Stimulated activated memory B cell treated with anti-CD40 and anti-IgM and Interleukin-4, amounts not matched to agents 10 μg/mL and 1 μg/mL and 100 μg/mL, for 72 hours (primary cell): Measurements from ENCODE around the gene TRIM58.

Experiments used
- ATAC-seq: fragments of 150-1000 bp; cut with Tn5 transposase; 2 replicates; pipeline ENCODE4 v1.10.0; 2021
- H3K27ac Mint-ChIP-seq: one replicate; pipeline ENCODE4 v1.8.0; 2022; ENCODE audit warnings: mild to moderate bottlenecking, mixed read lengths
- H3K27me3 Mint-ChIP-seq: one replicate; pipeline ENCODE4 v1.8.0; 2022; ENCODE audit warnings: mixed read lengths
- H3K36me3 Mint-ChIP-seq: one replicate; pipeline ENCODE4 v1.8.0; 2022; ENCODE audit warnings: mixed read lengths
- H3K4me1 Mint-ChIP-seq: one replicate; pipeline ENCODE4 v1.8.0; 2022; ENCODE audit warnings: mixed read lengths
- H3K4me3 Mint-ChIP-seq: one replicate; pipeline ENCODE4 v1.8.0; 2022; ENCODE audit warnings: mild to moderate bottlenecking, moderate library complexity, mixed read lengths
- H3K9me3 Mint-ChIP-seq: one replicate; pipeline ENCODE4 v1.8.0; 2022; ENCODE audit warnings: mixed read lengths

TRIM58 gene

DNA sequence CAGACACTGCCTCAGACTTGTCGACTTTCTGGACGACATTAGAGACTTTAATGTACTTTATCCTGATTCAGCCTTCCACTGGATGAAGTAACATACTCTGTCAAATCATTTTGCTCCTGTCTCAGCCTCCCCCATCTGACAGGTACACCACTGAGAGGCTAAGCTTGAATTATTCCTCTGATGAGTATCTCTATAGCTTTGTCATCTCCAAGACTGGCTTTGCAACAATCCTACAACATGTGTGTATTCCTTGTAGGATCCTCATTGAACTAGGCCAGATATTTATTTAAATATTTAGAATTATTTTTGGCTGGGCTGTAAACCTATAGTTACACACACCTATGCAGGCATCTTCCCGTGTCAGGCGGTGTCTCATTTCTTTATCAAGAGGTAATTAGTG, 1.1 kb upstream of the TRIM58 start:
- Mint-ChIP-seq H3K27me3 (peaks cover 47% of the 10 kb centered on the region), H3K27ac (no peak overlapping the region), H3K4me3 (no peak overlapping the region), H3K36me3 (no peaks in the 10 kb centered on the region), H3K9me3 (peaks cover 6% of the 10 kb centered on the region), H3K4me1 (peaks cover 13% of the 10 kb centered on the region)
- ATAC-seq: no peak

DNA sequence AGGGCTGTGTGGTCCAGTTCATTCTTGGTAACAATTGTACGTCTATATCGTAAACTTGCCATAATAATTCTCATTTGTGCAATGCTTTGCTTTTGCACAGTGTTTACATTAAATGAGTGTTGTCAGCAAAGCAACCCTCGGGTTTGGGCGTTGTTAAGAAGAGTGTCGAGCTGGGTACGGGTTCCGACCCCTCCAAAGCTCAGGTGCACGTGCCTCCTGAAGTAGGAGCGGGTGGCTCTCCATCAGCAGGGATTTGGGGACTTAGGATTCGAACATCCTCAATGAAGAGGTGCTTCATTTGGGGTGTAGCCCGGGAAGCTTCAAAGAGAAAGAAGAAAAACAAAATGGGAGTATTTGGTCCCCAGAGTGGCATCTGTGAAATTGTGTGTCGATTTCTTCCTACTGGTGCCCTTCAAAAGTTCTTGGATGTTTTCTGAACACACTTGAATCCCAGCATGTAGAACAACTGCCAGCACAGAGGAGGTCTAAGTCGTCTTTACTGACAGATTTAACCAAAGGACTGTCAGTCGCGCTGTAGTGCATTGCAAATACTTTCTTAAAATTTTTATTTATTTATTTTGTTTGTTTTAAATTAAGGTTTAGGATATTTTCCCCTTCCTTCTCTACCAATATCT, 1.1 kb downstream of the TRIM58 start:
- ATAC-seq: no peak
- H3K36me3 Mint-ChIP-seq: no peaks in the 10 kb centered on the region
- peak overlapping the region; percentile 66 for H3K4me3 Mint-ChIP-seq
- peaks cover 13% of the 10 kb centered on the region for H3K4me1 Mint-ChIP-seq
- peaks cover 52% of the 10 kb centered on the region for H3K27me3 Mint-ChIP-seq
- no peak overlapping the region for H3K27ac Mint-ChIP-seq
- H3K9me3 Mint-ChIP-seq: peaks cover 3% of the 10 kb centered on the region

DNA sequence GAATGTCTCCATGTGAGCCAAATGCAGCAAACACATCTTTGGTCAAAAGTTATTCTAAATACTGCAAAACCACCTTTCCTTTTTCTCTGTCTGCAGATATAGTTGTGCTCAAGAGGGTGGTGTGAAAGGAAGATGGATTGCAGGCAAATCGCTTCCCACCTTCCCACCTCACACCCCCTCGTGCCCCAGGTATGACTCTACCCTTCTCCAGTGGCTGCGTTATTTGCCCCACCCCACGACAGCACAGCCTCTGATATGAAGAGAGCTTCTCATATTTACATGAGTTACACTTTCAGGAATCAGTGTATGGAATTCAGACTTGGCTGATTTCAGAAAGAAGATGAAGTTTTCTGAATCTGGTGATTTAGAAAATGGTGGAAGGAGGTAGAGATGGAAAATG, 5.8 kb downstream of the TRIM58 start:
- no peaks in the 10 kb centered on the region for H3K36me3 Mint-ChIP-seq
- no peaks in the 10 kb centered on the region for H3K9me3 Mint-ChIP-seq
- H3K4me3 Mint-ChIP-seq: no peak overlapping the region
- peaks cover 25% of the 10 kb centered on the region for H3K27me3 Mint-ChIP-seq
- ATAC-seq: no peak
- H3K4me1 Mint-ChIP-seq: peaks cover 6% of the 10 kb centered on the region
- H3K27ac Mint-ChIP-seq: no peak overlapping the region

DNA sequence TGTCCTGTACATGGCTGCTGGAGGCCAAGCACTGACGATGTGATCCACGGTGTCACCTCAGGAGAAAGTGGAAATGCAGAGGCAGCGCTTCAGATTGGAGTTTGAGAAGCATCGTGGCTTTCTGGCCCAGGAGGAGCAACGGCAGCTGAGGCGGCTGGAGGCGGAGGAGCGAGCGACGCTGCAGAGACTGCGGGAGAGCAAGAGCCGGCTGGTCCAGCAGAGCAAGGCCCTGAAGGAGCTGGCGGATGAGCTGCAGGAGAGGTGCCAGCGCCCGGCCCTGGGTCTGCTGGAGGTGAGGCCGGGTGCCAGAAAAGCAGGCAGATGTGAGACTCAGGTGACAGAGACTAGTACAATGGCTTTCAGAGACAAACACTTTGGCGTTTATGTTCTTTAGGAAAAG, 7.7 kb downstream of the TRIM58 start:
- Mint-ChIP-seq H3K36me3 (no peaks in the 10 kb centered on the region), H3K4me3 (no peak overlapping the region), H3K27me3 (peaks cover 18% of the 10 kb centered on the region), H3K9me3 (peaks cover 2% of the 10 kb centered on the region), H3K27ac (no peak overlapping the region), H3K4me1 (no peaks in the 10 kb centered on the region)
- ATAC-seq: no peak

DNA sequence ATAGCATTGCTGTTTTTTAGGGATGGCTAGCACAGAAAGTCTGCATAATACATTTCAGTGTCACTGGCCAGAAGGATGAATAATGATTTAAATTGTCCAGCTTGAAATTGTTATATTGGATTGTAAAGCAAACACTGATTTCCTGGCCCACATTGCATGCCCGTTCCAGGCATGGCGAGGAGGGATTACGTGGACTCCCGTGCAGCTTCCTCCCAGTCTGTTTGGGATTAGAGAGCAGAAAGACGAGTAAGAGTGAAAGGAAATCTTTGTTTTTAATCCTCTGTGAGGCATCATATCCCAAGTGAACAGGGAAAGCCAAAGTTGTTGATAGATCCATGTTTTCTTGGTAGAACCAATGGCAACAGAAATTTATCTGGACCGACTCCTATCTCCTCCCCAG, 8.4 kb downstream of the TRIM58 start:
- H3K4me1 Mint-ChIP-seq: no peaks in the 10 kb centered on the region
- peaks cover 4% of the 10 kb centered on the region for H3K9me3 Mint-ChIP-seq
- no peak overlapping the region for H3K27ac Mint-ChIP-seq
- H3K36me3 Mint-ChIP-seq: no peaks in the 10 kb centered on the region
- H3K4me3 Mint-ChIP-seq: no peak overlapping the region
- H3K27me3 Mint-ChIP-seq: peaks cover 10% of the 10 kb centered on the region
- no peak for ATAC-seq

DNA sequence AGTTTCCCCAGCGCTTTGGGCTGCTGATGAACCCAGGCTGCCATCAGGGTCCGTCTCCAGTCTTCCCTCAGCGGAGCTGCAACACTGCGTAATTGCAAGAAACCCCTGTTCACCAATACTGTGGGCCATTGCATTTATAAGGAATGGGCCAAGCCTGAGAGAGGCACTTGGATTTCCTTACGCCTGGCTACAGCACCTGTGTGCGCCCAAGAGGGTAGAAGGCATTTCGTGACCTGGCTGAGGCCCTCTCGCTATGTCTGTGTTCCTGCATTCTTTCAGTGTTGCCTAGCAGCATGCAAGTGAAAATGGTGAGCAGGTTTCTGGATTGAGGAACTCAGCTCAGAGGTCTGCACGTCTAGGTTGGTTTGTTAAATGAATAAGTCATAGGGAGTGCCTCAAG, 26.4 kb downstream of the TRIM58 start:
- ATAC-seq: no peak
- Mint-ChIP-seq H3K9me3 (no peaks in the 10 kb centered on the region), H3K4me3 (no peak overlapping the region), H3K27me3 (peaks cover 9% of the 10 kb centered on the region), H3K4me1 (no peaks in the 10 kb centered on the region), H3K27ac (no peak overlapping the region), H3K36me3 (no peaks in the 10 kb centered on the region)

DNA sequence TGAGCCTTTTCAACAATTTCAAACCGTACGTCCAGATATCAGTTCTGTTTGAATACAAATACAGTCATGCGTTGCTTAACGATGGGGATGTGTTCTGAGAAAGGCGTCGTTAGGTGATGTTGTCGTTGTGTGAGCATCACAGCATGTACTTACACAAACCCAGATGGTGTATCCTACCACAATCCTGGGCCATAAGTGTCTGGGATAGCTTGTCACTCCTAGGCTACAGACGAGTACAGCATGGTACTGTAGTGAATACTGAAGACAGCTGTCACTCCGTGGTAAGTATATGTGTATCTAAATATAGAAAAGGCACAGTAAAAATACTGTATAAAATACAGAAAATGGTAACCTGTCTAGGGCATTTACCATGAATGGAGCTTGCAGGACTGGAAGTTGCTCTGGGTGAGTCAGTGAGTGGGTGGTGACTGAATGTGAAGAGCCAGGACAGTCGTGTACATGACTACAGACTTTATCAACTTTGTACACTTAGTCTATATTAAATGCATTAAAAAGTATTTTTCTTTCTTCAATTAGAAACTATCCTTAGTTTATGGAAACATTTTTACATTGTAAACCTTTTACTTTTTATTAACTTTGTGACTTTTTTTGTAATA, 27.9 kb downstream of the TRIM58 start:
- Mint-ChIP-seq H3K4me1 (no peaks in the 10 kb centered on the region), H3K9me3 (no peaks in the 10 kb centered on the region), H3K27me3 (peaks cover 2% of the 10 kb centered on the region), H3K27ac (no peak overlapping the region), H3K36me3 (no peaks in the 10 kb centered on the region), H3K4me3 (no peak overlapping the region)
- ATAC-seq: no peak

DNA sequence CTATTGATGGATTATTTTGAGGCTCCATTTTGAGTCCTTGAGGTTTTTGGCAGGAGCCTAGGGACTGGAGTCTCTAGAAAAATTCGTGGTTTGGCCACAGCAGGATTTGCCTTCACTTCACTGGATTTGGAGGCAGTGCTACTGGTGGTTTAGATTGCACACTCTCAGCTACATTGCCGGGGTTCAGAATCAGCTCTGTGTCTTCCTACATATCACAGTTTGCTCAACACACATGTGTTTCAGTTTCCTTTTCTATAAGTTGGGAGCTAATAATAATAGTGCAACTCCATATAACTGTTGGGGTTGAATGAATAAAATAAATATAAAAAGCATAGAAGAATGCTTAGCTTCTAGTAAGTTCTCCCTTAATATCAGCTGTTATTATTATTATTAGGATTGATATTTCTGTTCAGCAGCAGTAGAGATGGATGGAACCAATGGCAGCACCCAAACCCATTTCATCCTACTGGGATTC, 38.2 kb downstream of the TRIM58 start, which contains the start of gene OR2W3:
TSS of gene OR2W3 (plus strand) at position 425 of the 475 bp plus-strand sequence. CDS start at position 425, 0 bp downstream.
- H3K4me3 Mint-ChIP-seq: no peak within 1 kb of the TSS
- peaks cover 4% of the 10 kb centered on the region for H3K36me3 Mint-ChIP-seq
- H3K4me1 Mint-ChIP-seq: no peaks in the 10 kb centered on the region
- H3K27ac Mint-ChIP-seq: no peak within 1 kb of the TSS
- H3K9me3 Mint-ChIP-seq: peaks cover 7% of the 10 kb centered on the region
- no peaks in the 10 kb centered on the region for H3K27me3 Mint-ChIP-seq
- ATAC-seq: no peak

DNA sequence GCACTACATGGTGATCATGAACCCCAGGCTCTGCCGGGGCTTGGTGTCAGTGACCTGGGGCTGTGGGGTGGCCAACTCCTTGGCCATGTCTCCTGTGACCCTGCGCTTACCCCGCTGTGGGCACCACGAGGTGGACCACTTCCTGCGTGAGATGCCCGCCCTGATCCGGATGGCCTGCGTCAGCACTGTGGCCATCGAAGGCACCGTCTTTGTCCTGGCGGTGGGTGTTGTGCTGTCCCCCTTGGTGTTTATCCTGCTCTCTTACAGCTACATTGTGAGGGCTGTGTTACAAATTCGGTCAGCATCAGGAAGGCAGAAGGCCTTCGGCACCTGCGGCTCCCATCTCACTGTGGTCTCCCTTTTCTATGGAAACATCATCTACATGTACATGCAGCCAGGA, 39.0 kb downstream of the TRIM58 start:
- no peak overlapping the region for H3K27ac Mint-ChIP-seq
- no peaks in the 10 kb centered on the region for H3K27me3 Mint-ChIP-seq
- H3K4me3 Mint-ChIP-seq: no peak overlapping the region
- ATAC-seq: no peak
- peaks cover 4% of the 10 kb centered on the region for H3K36me3 Mint-ChIP-seq
- H3K4me1 Mint-ChIP-seq: no peaks in the 10 kb centered on the region
- peaks cover 7% of the 10 kb centered on the region for H3K9me3 Mint-ChIP-seq

DNA sequence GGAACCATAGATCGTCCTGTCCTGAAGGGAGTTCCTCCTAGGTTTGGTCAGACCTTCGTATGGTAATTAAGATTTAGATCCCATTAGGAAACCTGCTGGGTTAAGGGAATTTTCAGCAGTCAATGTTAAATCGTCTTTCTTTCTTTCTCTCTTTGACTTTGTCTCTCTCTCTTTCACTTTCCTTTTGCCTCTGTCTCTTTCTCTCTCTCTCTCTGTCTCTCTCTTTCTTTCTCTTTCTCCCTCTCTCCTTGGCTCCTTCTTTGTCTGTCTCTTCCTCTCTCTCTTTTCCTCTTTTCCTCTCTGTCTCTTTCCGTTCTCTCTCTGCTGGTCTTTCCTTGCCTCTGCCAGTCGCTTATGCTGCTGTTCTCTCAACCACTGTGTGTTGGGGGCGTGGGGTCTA, 47.1 kb downstream of the TRIM58 start:
- peaks cover 18% of the 10 kb centered on the region for H3K4me1 Mint-ChIP-seq
- no peak overlapping the region for H3K4me3 Mint-ChIP-seq
- H3K36me3 Mint-ChIP-seq: peaks cover 6% of the 10 kb centered on the region
- ATAC-seq: no peak
- peaks cover 10% of the 10 kb centered on the region for H3K27me3 Mint-ChIP-seq
- H3K9me3 Mint-ChIP-seq: peaks cover 17% of the 10 kb centered on the region
- H3K27ac Mint-ChIP-seq: no peak overlapping the region

DNA sequence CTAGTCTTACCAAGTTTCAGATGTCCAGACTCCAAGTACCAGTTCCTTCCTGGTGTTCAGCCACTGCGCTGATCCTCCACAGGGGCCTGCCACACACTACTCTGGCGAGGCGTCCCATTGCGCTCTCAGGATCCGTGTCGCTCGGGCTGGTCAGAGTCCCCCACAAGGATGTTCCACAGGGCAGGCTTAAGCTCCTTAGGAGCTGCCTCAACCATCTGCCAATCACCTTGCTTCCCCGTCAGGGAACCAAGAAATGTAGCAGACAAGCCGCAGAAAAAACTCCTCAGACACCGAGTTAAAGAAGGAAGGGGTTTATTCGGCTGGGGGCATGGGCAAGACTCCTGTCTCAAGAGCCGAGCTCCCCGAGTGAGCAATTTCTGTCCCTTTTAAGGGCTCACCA, 48.2 kb downstream of the TRIM58 start:
- no peak for ATAC-seq
- Mint-ChIP-seq H3K4me3 (no peak overlapping the region), H3K36me3 (peaks cover 6% of the 10 kb centered on the region)

DNA sequence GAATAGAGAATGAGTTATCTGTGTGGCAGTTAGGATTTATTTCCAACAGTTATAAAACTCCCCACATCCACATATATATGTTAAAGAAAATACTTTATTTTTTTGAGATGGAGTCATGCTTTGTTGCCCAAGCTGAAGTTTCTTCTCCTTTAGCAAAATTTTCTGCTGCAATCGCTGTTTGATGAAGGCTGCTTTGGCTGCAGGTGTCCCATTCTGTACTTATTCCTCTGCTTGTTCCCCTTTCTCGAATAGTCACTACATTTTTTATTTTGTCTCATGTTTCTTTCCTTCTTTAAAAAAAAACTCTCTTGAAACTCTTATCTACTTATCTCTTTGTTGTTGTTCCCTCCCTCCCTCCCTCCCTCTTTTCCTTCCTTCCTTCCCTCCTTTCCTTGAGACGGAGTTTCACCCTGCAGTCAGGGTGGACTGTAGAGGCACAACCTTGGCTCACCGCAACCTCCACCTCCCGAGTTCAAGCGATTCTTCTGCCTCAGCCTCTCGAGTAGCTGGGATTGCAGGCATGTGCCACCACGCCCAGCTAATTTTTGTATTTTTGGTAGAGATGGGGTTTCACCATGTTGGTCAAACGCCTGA, 49.0 kb downstream of the TRIM58 start:
- Mint-ChIP-seq H3K36me3 (peaks cover 6% of the 10 kb centered on the region), H3K4me3 (peak overlapping the region; percentile 65), H3K4me1 (peaks cover 18% of the 10 kb centered on the region), H3K27ac (peak overlapping the region; percentile 65), H3K27me3 (peaks cover 10% of the 10 kb centered on the region), H3K9me3 (peaks cover 17% of the 10 kb centered on the region)
- ATAC-seq: no peak

More for the DNA sequence above, 48.2 kb downstream of the TRIM58 start:
- Mint-ChIP-seq H3K9me3 (peaks cover 17% of the 10 kb centered on the region), H3K27ac (no peak overlapping the region), H3K27me3 (peaks cover 10% of the 10 kb centered on the region), H3K4me1 (peaks cover 18% of the 10 kb centered on the region)

DNA sequence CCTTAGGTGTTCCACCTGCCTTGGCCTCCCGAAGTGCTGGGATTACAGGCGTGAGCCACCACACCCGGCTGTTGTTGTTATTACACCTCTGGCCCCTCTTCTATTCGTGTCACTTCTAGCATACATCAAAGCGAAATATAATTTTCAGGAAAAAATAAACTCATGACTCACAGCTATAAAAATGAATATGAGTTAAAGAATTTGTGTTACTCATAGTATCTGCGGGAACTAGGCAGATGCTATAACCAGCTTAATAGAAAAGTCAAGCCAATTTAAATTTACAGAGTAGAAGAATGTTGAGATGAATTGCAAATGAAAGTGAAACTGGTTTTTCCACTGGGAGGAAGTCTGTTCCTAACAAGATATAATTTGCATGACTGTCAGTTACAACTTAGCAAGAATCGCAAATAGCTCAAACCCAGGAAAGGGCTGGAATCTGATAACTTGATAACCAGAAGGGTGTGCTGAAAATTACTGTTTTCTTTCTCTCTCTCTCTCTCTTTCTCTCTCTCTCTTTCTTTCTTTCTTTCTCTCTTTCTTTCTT, 49.6 kb downstream of the TRIM58 start:
- peaks cover 6% of the 10 kb centered on the region for H3K36me3 Mint-ChIP-seq
- peaks cover 17% of the 10 kb centered on the region for H3K9me3 Mint-ChIP-seq
- peak overlapping the region; percentile 65 for H3K27ac Mint-ChIP-seq
- ATAC-seq: no peak
- peak overlapping the region; percentile 74 for H3K4me3 Mint-ChIP-seq
- H3K27me3 Mint-ChIP-seq: peaks cover 10% of the 10 kb centered on the region
- H3K4me1 Mint-ChIP-seq: peaks cover 18% of the 10 kb centered on the region

DNA sequence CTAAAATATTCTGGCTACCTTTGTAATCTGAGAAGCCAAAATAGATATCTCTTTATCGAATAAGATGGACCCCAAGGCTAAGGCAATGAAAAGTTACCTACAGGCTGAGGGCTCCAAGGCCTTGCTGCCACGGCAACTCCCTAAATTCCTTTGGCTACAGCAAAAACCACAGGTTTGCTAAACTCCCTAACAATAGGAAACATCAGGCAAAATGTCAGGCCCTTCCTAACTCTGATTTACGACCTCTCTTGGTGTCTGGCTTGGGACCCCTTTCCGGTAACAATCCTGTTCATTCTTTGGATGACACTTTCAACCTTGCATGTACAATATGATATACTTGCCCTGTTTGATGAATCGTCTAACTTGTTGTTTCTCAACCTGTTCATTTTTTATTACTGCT, 51.8 kb downstream of the TRIM58 start:
- H3K36me3 Mint-ChIP-seq: peaks cover 6% of the 10 kb centered on the region
- peaks cover 10% of the 10 kb centered on the region for H3K27me3 Mint-ChIP-seq
- ATAC-seq: no peak
- H3K4me1 Mint-ChIP-seq: peaks cover 18% of the 10 kb centered on the region
- no peak overlapping the region for H3K4me3 Mint-ChIP-seq
- H3K9me3 Mint-ChIP-seq: peaks cover 17% of the 10 kb centered on the region
- H3K27ac Mint-ChIP-seq: no peak overlapping the region

DNA sequence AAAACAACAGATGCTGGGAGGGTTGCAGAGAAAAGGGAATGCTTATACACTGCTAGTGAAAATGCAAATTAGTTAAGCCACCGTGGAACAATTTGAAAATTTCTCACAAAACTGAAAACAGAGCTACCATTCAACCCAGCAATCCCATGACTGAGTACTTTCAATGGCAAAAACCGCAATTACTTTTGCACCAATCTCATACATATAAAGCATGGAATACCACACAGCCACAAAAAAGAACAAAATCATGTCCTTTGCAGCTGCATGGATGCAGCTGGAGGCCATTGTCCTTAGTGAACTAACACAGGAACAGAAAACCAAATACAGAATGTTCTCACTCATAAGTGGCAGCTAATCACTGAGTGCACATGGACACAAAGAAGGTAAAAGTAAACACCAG, 56.8 kb downstream of the TRIM58 start:
- no peaks in the 10 kb centered on the region for H3K4me1 Mint-ChIP-seq
- no peaks in the 10 kb centered on the region for H3K27me3 Mint-ChIP-seq
- no peak overlapping the region for H3K27ac Mint-ChIP-seq
- H3K9me3 Mint-ChIP-seq: peaks cover 3% of the 10 kb centered on the region
- ATAC-seq: no peak
- no peaks in the 10 kb centered on the region for H3K36me3 Mint-ChIP-seq
- H3K4me3 Mint-ChIP-seq: no peak overlapping the region
